Hepatocyte (in vitro differentiated cells): ENCODE data around the gene OBSCN. TPM values are rescaled to one million over a fixed set of nuclear protein-coding genes. Genes with fewer than 3 reads are reported as not detected.

Experiments
- DNase-seq: peaks from one replicate; pipeline ENCODE4 v3.0.0-alpha.2; 2016; ENCODE audit warnings: low spot score
- H2AFZ ChIP-seq: fragments of 200-600 bp; sonication (generic); 2 replicates; pipeline ENCODE4 v1.6.0; 2016; ENCODE audit warnings: antibody characterized with exemption, mild to moderate bottlenecking
- H3K27ac ChIP-seq: fragments of 200-600 bp; sonication (generic); 2 replicates; pipeline ENCODE4 v1.5.1; 2016; ENCODE audit warnings: mild to moderate bottlenecking
- H3K27me3 ChIP-seq: fragments of 200-600 bp; sonication (generic); 2 replicates; pipeline ENCODE4 v1.6.1; 2016
- H3K36me3 ChIP-seq: fragments of 200-600 bp; sonication (generic); replicated peaks from 2 replicates; pipeline ENCODE4 v1.5.1; 2016; ENCODE audit warnings: low read depth; ENCODE audit not compliant: insufficient read depth
- H3K4me1 ChIP-seq: fragments of 200-600 bp; sonication (generic); 2 replicates; pipeline ENCODE4 v1.5.1; 2016; ENCODE audit warnings: mild to moderate bottlenecking, moderate library complexity; ENCODE audit not compliant: insufficient read depth
- H3K4me2 ChIP-seq: fragments of 200-600 bp; sonication (generic); 2 replicates; pipeline ENCODE4 v1.6.0; 2016
- H3K4me3 ChIP-seq: fragments of 200-600 bp; sonication (generic); 2 replicates; pipeline ENCODE4 v1.5.1; 2016; ENCODE audit warnings: mild to moderate bottlenecking
- H3K79me2 ChIP-seq: fragments of 200-600 bp; sonication (generic); 2 replicates; pipeline ENCODE4 v1.6.0; 2017; ENCODE audit warnings: mild to moderate bottlenecking
- H3K9me2 ChIP-seq: fragments of 200-600 bp; sonication (generic); replicated peaks from 2 replicates; pipeline ENCODE4 v1.6.0; 2017; ENCODE audit warnings: mild to moderate bottlenecking; ENCODE audit not compliant: insufficient read depth
- H3K9me3 ChIP-seq: fragments of 200-600 bp; sonication (generic); 2 replicates; pipeline ENCODE4 v1.5.1; 2016; ENCODE audit warnings: low read depth, mild to moderate bottlenecking
- H4K20me1 ChIP-seq: fragments of 200-600 bp; sonication (generic); 2 replicates; pipeline ENCODE4 v1.6.0; 2016; ENCODE audit warnings: mild to moderate bottlenecking; ENCODE audit not compliant: insufficient read depth, poor library complexity, severe bottlenecking
- CTCF ChIP-seq: fragments of 200-600 bp; sonication (generic); IDR thresholded peaks from 2 replicates; pipeline ENCODE4 v1.5.1; 2016; ENCODE audit warnings: antibody characterized with exemption, mild to moderate bottlenecking; ENCODE audit not compliant: poor library complexity
- EZH2 ChIP-seq: fragments of 200-600 bp; sonication (generic); IDR thresholded peaks from 2 replicates; pipeline ENCODE4 v1.6.1; 2016; ENCODE audit warnings: antibody characterized with exemption, mild to moderate bottlenecking, borderline replicate concordance
- EZH2phosphoT487 ChIP-seq: fragments of 200-600 bp; sonication (generic); IDR thresholded peaks from one replicate; pipeline ENCODE4 v1.6.1; 2018; ENCODE audit warnings: antibody characterized with exemption, mild to moderate bottlenecking, low read depth, moderate library complexity; ENCODE audit not compliant: unreplicated experiment, severe bottlenecking
- WGBS: methylation state at CpG from one replicate; pipeline ENCODE4 v1.1.6; 2016; ENCODE audit warnings: low lambda C conversion rate; ENCODE audit errors: missing lambda C conversion rate; 5-methylcytosine and 5-hydroxymethylcytosine counted together
- polyA plus RNA-seq: library from polyadenylated mRNA; unstranded; fragments of >200 nt; fragmentation: Nextera tagmentation; extraction: Ambion mirVana; gene quantifications from 2 replicates; pipeline ENCODE4 v1.2.1, GENCODE V29; 2016
- total RNA-seq: library from RNA; depleted of rRNA; stranded (reverse); fragments of >200 nt; gene quantifications from 2 replicates; pipeline ENCODE4 v1.2.3, GENCODE V29; 2014

Gene OBSCN
- total and polyA plus RNA-seq, 2 experiments from 2014 or later = 15.0 to 22.4 TPM

- H4K20me1 ChIP-seq = no peaks in the 10 kb centered on the region
- H3K4me1 ChIP-seq = no peaks in the 10 kb centered on the region
- H3K27me3 ChIP-seq = no peaks in the 10 kb centered on the region
- H3K9me2 ChIP-seq = no peaks in the 10 kb centered on the region
- TF ChIP-seq EZH2 = no peak
- TF ChIP-seq CTCF = no peak
- TF ChIP-seq EZH2phosphoT487 = no peak
- H3K27ac ChIP-seq = no peak overlapping the region
- H3K79me2 ChIP-seq = no peaks in the 10 kb centered on the region
- no peak for DNase-seq
- H2AFZ ChIP-seq = no peak overlapping the region
- H3K9me3 ChIP-seq = no peaks in the 10 kb centered on the region
- no peaks in the 10 kb centered on the region for H3K36me3 ChIP-seq
- no peak overlapping the region for H3K4me2 ChIP-seq
- WGBS = 97% methylated on average over 9 of the region's 9 CpGs
- H3K4me3 ChIP-seq = no peak overlapping the region
Measured at GRCh38 chr1:228292609-228292911, 84.7 kb downstream of the OBSCN start.

GRCh38 chr1:228293393-228293792, 85.5 kb downstream of the OBSCN start:
- Histone ChIP-seq H3K9me2 (no peaks in the 10 kb centered on the region), H4K20me1 (no peaks in the 10 kb centered on the region), H2AFZ (no peak overlapping the region), H3K9me3 (no peaks in the 10 kb centered on the region), H3K4me2 (no peak overlapping the region), H3K27me3 (no peaks in the 10 kb centered on the region), H3K79me2 (no peaks in the 10 kb centered on the region), H3K4me3 (no peak overlapping the region), H3K4me1 (no peaks in the 10 kb centered on the region), H3K27ac (no peak overlapping the region), H3K36me3 (no peaks in the 10 kb centered on the region)
- no peak for DNase-seq
- TF ChIP-seq EZH2 (no peak), CTCF (no peak), EZH2phosphoT487 (no peak)
- 96% methylated on average over 15 of the region's 15 CpGs for WGBS

GRCh38 chr1:228293816-228294500, 86.1 kb downstream of the OBSCN start:
- no peak overlapping the region for H3K4me2 ChIP-seq
- no peaks in the 10 kb centered on the region for H4K20me1 ChIP-seq
- no peak overlapping the region for H3K27ac ChIP-seq
- DNase-seq = no peak
- no peaks in the 10 kb centered on the region for H3K9me2 ChIP-seq
- H3K9me3 ChIP-seq = no peaks in the 10 kb centered on the region
- 92% methylated on average over 14 of the region's 14 CpGs for WGBS
- no peaks in the 10 kb centered on the region for H3K27me3 ChIP-seq
- H2AFZ ChIP-seq = no peak overlapping the region
- H3K79me2 ChIP-seq = no peaks in the 10 kb centered on the region
- TF ChIP-seq EZH2phosphoT487 (no peak), EZH2 (no peak)
- no peaks in the 10 kb centered on the region for H3K4me1 ChIP-seq
- no peaks in the 10 kb centered on the region for H3K36me3 ChIP-seq
- no peak overlapping the region for H3K4me3 ChIP-seq

GRCh38 chr1:228294717-228295116, 86.9 kb downstream of the OBSCN start:
- no peak for TF ChIP-seq CTCF
- TF ChIP-seq EZH2phosphoT487 = no peak
- TF ChIP-seq EZH2 = no peak
- no peak overlapping the region for H2AFZ ChIP-seq
- no peak for DNase-seq
- no peaks in the 10 kb centered on the region for H3K4me1 ChIP-seq
- no peak overlapping the region for H3K4me3 ChIP-seq
- no peaks in the 10 kb centered on the region for H3K27me3 ChIP-seq
- no peaks in the 10 kb centered on the region for H3K9me3 ChIP-seq
- WGBS = 98% methylated on average over 10 of the region's 10 CpGs
- H3K27ac ChIP-seq = no peak overlapping the region
- no peaks in the 10 kb centered on the region for H3K9me2 ChIP-seq
- no peaks in the 10 kb centered on the region for H4K20me1 ChIP-seq
- H3K36me3 ChIP-seq = no peaks in the 10 kb centered on the region
- H3K79me2 ChIP-seq = no peaks in the 10 kb centered on the region
- no peak overlapping the region for H3K4me2 ChIP-seq
